Measurements from ENCODE around the gene HMGCL. TPM values are rescaled to one million over a fixed set of nuclear protein-coding genes. Genes with fewer than 3 reads are reported as not detected.

The HMGCL gene
- total and polyA plus RNA-seq, 2 donors (not counting 1 experiment from before 2014, with no cell fraction given), result 41.3 to 74.6 TPM

GRCh38 chr1:23806280-23806679 lies 18.9 kb downstream of the HMGCL start:
- Histone ChIP-seq H3K4me1 (ENCODE audit: control insufficient read depth, extremely low read depth, insufficient read depth, low read length) (no peaks in the 10 kb centered on the region), H3K27me3 (ENCODE audit: control insufficient read depth, insufficient read depth, low read length) (no peaks in the 10 kb centered on the region), H3K4me3 (replicated peaks in 1 of 4; ENCODE audit: control extremely low read depth in 1 of 4, insufficient read depth in 1 of 4, low read depth in 3 of 4, low read length in 4 of 4) (no peak overlapping the region), H2AFZ (ENCODE audit: low read length) (no peak overlapping the region), H3K27ac (ENCODE audit: insufficient read depth, low read length) (no peak overlapping the region), H4K20me1 (ENCODE audit: control insufficient read depth, extremely low read depth, insufficient read depth, low read length) (no peaks in the 10 kb centered on the region), H3K9me3 (ENCODE audit: control insufficient read depth, insufficient read depth, low read depth, low read length) (no peaks in the 10 kb centered on the region), H3K9ac (ENCODE audit: insufficient read depth, low read length) (no peak overlapping the region), H3K79me2 (ENCODE audit: control insufficient read depth, insufficient read depth, low read length) (no peaks in the 10 kb centered on the region), H3K4me2 (ENCODE audit: extremely low read depth, insufficient read depth, low read length) (no peak overlapping the region), H3K36me3 (ENCODE audit: control insufficient read depth, insufficient read depth, low read length) (peaks cover 2% of the 10 kb centered on the region)
- DNase-seq (ENCODE audit: low read depth in 2 of 2), result no peak
- no peak for TF ChIP-seq EZH2 (IDR thresholded peaks at IDR 0.05; ENCODE audit: low read length, missing control alignments)
- no peak for TF ChIP-seq CTCF (conservative IDR thresholded peaks at IDR 0.05 in 1 of 2, IDR thresholded peaks at IDR 0.05 in 1 of 2; ENCODE audit: low read depth in 1 of 2, low read length in 2 of 2)

GRCh38 chr1:23805025-23805424 lies 20.2 kb downstream of the HMGCL start:
- Histone ChIP-seq H3K4me2 (ENCODE audit: extremely low read depth, insufficient read depth, low read length) (no peak overlapping the region), H4K20me1 (ENCODE audit: control insufficient read depth, extremely low read depth, insufficient read depth, low read length) (no peaks in the 10 kb centered on the region)

GRCh38 chr1:23804183-23804835 lies 20.9 kb downstream of the HMGCL start:
- Histone ChIP-seq H4K20me1 (ENCODE audit: control insufficient read depth, extremely low read depth, insufficient read depth, low read length) (no peaks in the 10 kb centered on the region), H3K9ac (ENCODE audit: insufficient read depth, low read length) (no peak overlapping the region), H3K4me2 (ENCODE audit: extremely low read depth, insufficient read depth, low read length) (no peak overlapping the region)

More at GRCh38 chr1:23805025-23805424, 20.2 kb downstream of the HMGCL start:
- peaks cover 2% of the 10 kb centered on the region for H3K36me3 ChIP-seq (ENCODE audit: control insufficient read depth, insufficient read depth, low read length)
- H3K9ac ChIP-seq (ENCODE audit: insufficient read depth, low read length), result no peak overlapping the region
- no peak overlapping the region for H2AFZ ChIP-seq (ENCODE audit: low read length)
- no peaks in the 10 kb centered on the region for H3K4me1 ChIP-seq (ENCODE audit: control insufficient read depth, extremely low read depth, insufficient read depth, low read length)
- H3K27ac ChIP-seq (ENCODE audit: insufficient read depth, low read length), result no peak overlapping the region
- no peaks in the 10 kb centered on the region for H3K9me3 ChIP-seq (ENCODE audit: control insufficient read depth, insufficient read depth, low read depth, low read length)
- TF ChIP-seq CTCF (conservative IDR thresholded peaks at IDR 0.05 in 1 of 2, IDR thresholded peaks at IDR 0.05 in 1 of 2; ENCODE audit: low read depth in 1 of 2, low read length in 2 of 2) (no peak), EZH2 (IDR thresholded peaks at IDR 0.05; ENCODE audit: low read length, missing control alignments) (no peak)
- no peak for DNase-seq (ENCODE audit: low read depth in 2 of 2)
- H3K27me3 ChIP-seq (ENCODE audit: control insufficient read depth, insufficient read depth, low read length), result no peaks in the 10 kb centered on the region
- no peaks in the 10 kb centered on the region for H3K79me2 ChIP-seq (ENCODE audit: control insufficient read depth, insufficient read depth, low read length)
- H3K4me3 ChIP-seq (replicated peaks in 1 of 4; ENCODE audit: control extremely low read depth in 1 of 4, insufficient read depth in 1 of 4, low read depth in 3 of 4, low read length in 4 of 4), result no peak overlapping the region

More at GRCh38 chr1:23804183-23804835, 20.9 kb downstream of the HMGCL start:
- H3K27me3 ChIP-seq (ENCODE audit: control insufficient read depth, insufficient read depth, low read length), result no peaks in the 10 kb centered on the region
- H3K9me3 ChIP-seq (ENCODE audit: control insufficient read depth, insufficient read depth, low read depth, low read length), result no peaks in the 10 kb centered on the region
- no peak overlapping the region for H3K27ac ChIP-seq (ENCODE audit: insufficient read depth, low read length)
- TF ChIP-seq EZH2 (IDR thresholded peaks at IDR 0.05; ENCODE audit: low read length, missing control alignments) (no peak), CTCF (conservative IDR thresholded peaks at IDR 0.05 in 1 of 2, IDR thresholded peaks at IDR 0.05 in 1 of 2; ENCODE audit: low read depth in 1 of 2, low read length in 2 of 2) (peak in 1 of 2 donors; percentile 20)
- H3K79me2 ChIP-seq (ENCODE audit: control insufficient read depth, insufficient read depth, low read length), result no peaks in the 10 kb centered on the region
- H3K36me3 ChIP-seq (ENCODE audit: control insufficient read depth, insufficient read depth, low read length), result peaks cover 2% of the 10 kb centered on the region
- DNase-seq (ENCODE audit: low read depth in 2 of 2), result no peak
- no peak overlapping the region for H3K4me3 ChIP-seq (replicated peaks in 1 of 4; ENCODE audit: control extremely low read depth in 1 of 4, insufficient read depth in 1 of 4, low read depth in 3 of 4, low read length in 4 of 4)
- peaks cover 7% of the 10 kb centered on the region for H3K4me1 ChIP-seq (ENCODE audit: control insufficient read depth, extremely low read depth, insufficient read depth, low read length)
- H2AFZ ChIP-seq (ENCODE audit: low read length), result no peak overlapping the region

Measured in fibroblast of lung (primary cell).